Lower leg skin (tissue), 4 donors: ENCODE measurements around the gene CKAP4. TPM values are rescaled to one million over a fixed set of nuclear protein-coding genes. Genes with fewer than 3 reads are reported as not detected.
A peak's percentile ranks its signal among the peaks of the same experiment; 100 is the strongest.

Source experiments
- DNase-seq, 2 donors: peaks; one replicate each; pipeline ENCODE4 v3.0.0-alpha.2; 2019; ENCODE audit warnings: low spot score in 2 of 2
- H3K4me3 ChIP-seq: fragments of 200-600 bp; sonication (generic); 2 replicates; pipeline ENCODE4 v1.5.1; 2017; ENCODE audit warnings: mild to moderate bottlenecking, low read depth; ENCODE audit not compliant: poor library complexity, severe bottlenecking
- CTCF ChIP-seq, 3 donors: fragments of 450-650 bp; IDR thresholded peaks; one replicate each; pipeline ENCODE4 v1.5.1; 2016; ENCODE audit warnings: antibody characterized with exemption in 3 of 3, mild to moderate bottlenecking in 3 of 3, moderate library complexity in 2 of 3
- POLR2A ChIP-seq, 2 donors: fragments of 450-650 bp; IDR thresholded peaks; one replicate each; pipeline ENCODE4 v1.6.1; 2016 to 2017; ENCODE audit warnings: antibody characterized with exemption in 2 of 2, mild to moderate bottlenecking in 1 of 2, moderate library complexity in 1 of 2
- WGBS, 2 donors: methylation state at CpG; one replicate each; pipeline ENCODE4 v1.1.5; 2018; 5-methylcytosine and 5-hydroxymethylcytosine counted together
- intact Hi-C: fragments of 100-400 bp; cut with DNase I; formaldehyde crosslinking; loops from one replicate; pipeline ENCODE4 v1.15.0; 2023; ENCODE audit warnings: low total_unique reads
- total RNA-seq, 4 donors: library from RNA; depleted of rRNA; stranded (reverse); fragments of >200 nt; gene quantifications; one replicate each; pipeline ENCODE4 v1.1.0, GENCODE V29; 2016

CKAP4 gene
- total RNA-seq, 4 donors from 2014 or later = 57.2 to 80.3 (median 73.6) TPM

DNA sequence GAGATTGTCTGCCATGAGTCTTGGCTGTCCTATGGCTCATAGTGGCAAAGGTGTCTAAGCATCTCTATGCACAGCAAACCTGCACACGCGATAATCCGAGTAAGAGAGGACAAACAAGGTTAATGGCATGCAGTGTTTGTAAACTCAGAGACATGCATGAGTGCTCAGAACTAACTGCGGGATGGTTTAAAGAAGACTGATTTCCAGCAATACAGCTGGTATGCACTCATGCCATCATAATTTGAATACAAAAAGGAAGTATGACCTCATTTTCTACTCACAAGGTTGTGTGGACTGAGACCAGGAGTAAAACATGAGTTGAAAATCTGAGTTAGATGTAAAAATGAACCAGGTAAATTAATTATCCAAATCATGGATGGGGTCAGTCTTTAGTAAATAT is 38.2 kb upstream of the CKAP4 start:
- intact Hi-C loops = loop anchor here (10.0 kb wide), 1 partner anchor 61 kb away; no protein-coding TSS in a partner anchor
- TF ChIP-seq CTCF (IDR thresholded peaks at IDR 0.05) (no peak), POLR2A (IDR thresholded peaks at IDR 0.05) (no peak)
- no peak overlapping the region for H3K4me3 ChIP-seq
- WGBS, 2 donors = 80 to 85% methylated on average over 4 of the region's 4 CpGs
- DNase-seq = peak in 1 of 2 donors; percentile 6

GRCh38 chr12:106284358-106285105 is 36.7 kb upstream of the CKAP4 start:
- whole genome bisulfite sequencing, 2 donors = 31 to 40% methylated on average over 10 of the region's 10 CpGs
- peak in 1 of 2 donors; percentile 13 for DNase-seq

GRCh38 chr12:106282457-106283097 is 34.8 kb upstream of the CKAP4 start:
- TF ChIP-seq POLR2A (IDR thresholded peaks at IDR 0.05) = no peak
- peak in 1 of 3 donors; percentile 45 for TF ChIP-seq CTCF (IDR thresholded peaks at IDR 0.05)
- DNase-seq = peak in 1 of 2 donors; percentile 18
- WGBS, 2 donors = 44 to 48% methylated on average over 7 of the region's 7 CpGs
- intact Hi-C loops = loop anchor here (10.0 kb wide), 1 partner anchor 58 kb away; no protein-coding TSS in a partner anchor
- no peak overlapping the region for H3K4me3 ChIP-seq

More at GRCh38 chr12:106284358-106285105, 36.7 kb upstream of the CKAP4 start:
- intact Hi-C loops = loop anchor here (10.0 kb wide), 1 partner anchor 60 kb away; no protein-coding TSS in a partner anchor
- TF ChIP-seq CTCF (IDR thresholded peaks at IDR 0.05) = no peak
- H3K4me3 ChIP-seq = no peak overlapping the region

- intact Hi-C loops = loop anchor here (10.0 kb wide), 1 partner anchor 57 kb away; no protein-coding TSS in a partner anchor
- DNase-seq = peak in 1 of 2 donors; percentile 6
- no peak overlapping the region for H3K4me3 ChIP-seq
- TF ChIP-seq CTCF (IDR thresholded peaks at IDR 0.05) (no peak), POLR2A (IDR thresholded peaks at IDR 0.05) (no peak)
- 90 to 96% methylated on average over 4 of the region's 4 CpGs for WGBS, 2 donors
Observed at GRCh38 chr12:106281804-106282203, 34.0 kb upstream of the CKAP4 start.

- no peak for TF ChIP-seq CTCF (IDR thresholded peaks at IDR 0.05)
- no peak for TF ChIP-seq POLR2A (IDR thresholded peaks at IDR 0.05)
- intact Hi-C loops = loop anchor here (10.0 kb wide), 1 partner anchor 56 kb away; no protein-coding TSS in a partner anchor
- H3K4me3 ChIP-seq = no peak overlapping the region
- 86 to 87% methylated on average over 3 of the region's 3 CpGs for WGBS, 2 donors
- DNase-seq = peak in 1 of 2 donors; percentile 2
Observed at GRCh38 chr12:106281056-106281782, 33.4 kb upstream of the CKAP4 start.
